ENCODE results near the gene FBXO15.

DNA sequence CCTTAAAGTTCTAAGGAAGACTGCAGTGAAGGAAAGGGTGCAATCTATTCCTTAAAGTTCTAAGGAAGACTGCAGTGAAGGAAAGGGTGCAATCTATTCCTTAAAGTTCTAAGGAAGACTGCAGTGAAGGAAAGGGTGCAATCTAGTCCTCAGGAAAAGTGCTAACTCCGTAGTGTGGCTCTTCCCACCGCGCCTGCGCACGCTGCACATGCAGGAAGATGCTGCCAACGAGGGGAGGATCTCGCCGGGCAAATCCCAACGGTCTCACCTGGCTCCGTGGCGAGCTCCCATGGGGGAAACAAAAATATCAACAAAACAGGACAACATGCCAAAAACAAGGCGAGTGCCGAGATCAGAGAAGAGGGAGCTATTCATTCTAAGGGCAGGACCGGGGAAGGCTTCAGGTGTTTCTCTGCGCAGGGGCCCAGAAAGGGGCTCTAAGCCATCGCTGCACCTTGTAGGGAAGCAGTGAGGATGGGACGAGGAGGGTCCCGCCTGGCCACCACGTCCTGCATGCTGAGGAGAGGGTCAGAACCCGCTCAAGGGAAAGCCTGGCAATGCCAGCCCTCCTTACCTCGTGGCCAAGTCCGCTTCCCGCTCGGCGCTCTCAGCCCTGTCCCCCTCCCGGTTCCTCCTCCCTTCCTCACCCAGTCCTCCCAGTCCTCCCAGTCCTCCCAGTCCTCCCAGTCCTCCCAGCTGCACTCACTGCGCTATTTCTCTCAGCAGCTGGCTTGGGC is 25.2 kb upstream of the FBXO15 start:
- TF ChIP-seq, protein P1, sequence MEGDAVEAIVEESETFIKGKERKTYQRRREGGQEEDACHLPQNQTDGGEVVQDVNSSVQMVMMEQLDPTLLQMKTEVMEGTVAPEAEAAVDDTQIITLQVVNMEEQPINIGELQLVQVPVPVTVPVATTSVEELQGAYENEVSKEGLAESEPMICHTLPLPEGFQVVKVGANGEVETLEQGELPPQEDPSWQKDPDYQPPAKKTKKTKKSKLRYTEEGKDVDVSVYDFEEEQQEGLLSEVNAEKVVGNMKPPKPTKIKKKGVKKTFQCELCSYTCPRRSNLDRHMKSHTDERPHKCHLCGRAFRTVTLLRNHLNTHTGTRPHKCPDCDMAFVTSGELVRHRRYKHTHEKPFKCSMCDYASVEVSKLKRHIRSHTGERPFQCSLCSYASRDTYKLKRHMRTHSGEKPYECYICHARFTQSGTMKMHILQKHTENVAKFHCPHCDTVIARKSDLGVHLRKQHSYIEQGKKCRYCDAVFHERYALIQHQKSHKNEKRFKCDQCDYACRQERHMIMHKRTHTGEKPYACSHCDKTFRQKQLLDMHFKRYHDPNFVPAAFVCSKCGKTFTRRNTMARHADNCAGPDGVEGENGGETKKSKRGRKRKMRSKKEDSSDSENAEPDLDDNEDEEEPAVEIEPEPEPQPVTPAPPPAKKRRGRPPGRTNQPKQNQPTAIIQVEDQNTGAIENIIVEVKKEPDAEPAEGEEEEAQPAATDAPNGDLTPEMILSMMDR (IDR thresholded peaks at IDR 0.05 in 4 of 5, conservative IDR thresholded peaks at IDR 0.05 in 1 of 5): no peak
- TF ChIP-seq POLR2A (IDR thresholded peaks at IDR 0.05): no peak
